ENCODE measurements around the gene WNT4.

Gene WNT4

GRCh38 chr1:22122273-22123070 is 20.4 kb downstream of the WNT4 start:
- H3K4me1 ChIP-seq (ENCODE audit: insufficient read depth, low read length) = no peaks in the 10 kb centered on the region
- H3K4me3 ChIP-seq (ENCODE audit: low read depth in 1 of 2, low read length in 2 of 2) = no peak overlapping the region
- no peak; the same call in 2 of the 3 replicates for ATAC-seq (ENCODE audit: insufficient read depth, low read depth)
- no peak for TF ChIP-seq CTCF (IDR thresholded peaks at IDR 0.05; ENCODE audit: borderline replicate concordance, extremely low read depth, low read length, poor library complexity, severe bottlenecking)
- TF ChIP-seq EZH2 (IDR thresholded peaks at IDR 0.05; ENCODE audit: borderline replicate concordance, low read depth, low read length, severe bottlenecking) = no peak
- H3K79me2 ChIP-seq (ENCODE audit: insufficient read depth, low read length) = no peaks in the 10 kb centered on the region
- DNase-seq = no peak
- no peak overlapping the region for H2AFZ ChIP-seq (ENCODE audit: low read depth, low read length)
- no peaks in the 10 kb centered on the region for H3K9me3 ChIP-seq (ENCODE audit: insufficient read depth, low read length, severe bottlenecking)
- H3K4me2 ChIP-seq (ENCODE audit: insufficient read depth, low read length) = no peak overlapping the region
- H4K20me1 ChIP-seq (ENCODE audit: insufficient read depth, low read length) = peaks cover 60% of the 10 kb centered on the region
- no peaks in the 10 kb centered on the region for H3K27me3 ChIP-seq (ENCODE audit: insufficient read depth, low read length, poor library complexity)
- H3K9ac ChIP-seq (ENCODE audit: low read depth, low read length) = no peak overlapping the region
- peaks cover 24% of the 10 kb centered on the region for H3K36me3 ChIP-seq (ENCODE audit: insufficient read depth, low read length)
- no peak overlapping the region for H3K27ac ChIP-seq (ENCODE audit: low read length)

GRCh38 chr1:22121421-22121911 is 21.4 kb downstream of the WNT4 start:
- peaks cover 24% of the 10 kb centered on the region for H3K36me3 ChIP-seq (ENCODE audit: insufficient read depth, low read length)
- no peak overlapping the region for H3K4me2 ChIP-seq (ENCODE audit: insufficient read depth, low read length)
- H3K4me3 ChIP-seq (ENCODE audit: low read depth in 1 of 2, low read length in 2 of 2) = no peak overlapping the region
- no peaks in the 10 kb centered on the region for H3K9me3 ChIP-seq (ENCODE audit: insufficient read depth, low read length, severe bottlenecking)
- H4K20me1 ChIP-seq (ENCODE audit: insufficient read depth, low read length) = peaks cover 63% of the 10 kb centered on the region
- no peaks in the 10 kb centered on the region for H3K27me3 ChIP-seq (ENCODE audit: insufficient read depth, low read length, poor library complexity)
- no peaks in the 10 kb centered on the region for H3K4me1 ChIP-seq (ENCODE audit: insufficient read depth, low read length)
- H2AFZ ChIP-seq (ENCODE audit: low read depth, low read length) = no peak overlapping the region
- ATAC-seq (ENCODE audit: insufficient read depth, low read depth) = no peak
- H3K27ac ChIP-seq (ENCODE audit: low read length) = no peak overlapping the region
- TF ChIP-seq CTCF (IDR thresholded peaks at IDR 0.05; ENCODE audit: borderline replicate concordance, extremely low read depth, low read length, poor library complexity, severe bottlenecking) = no peak
- no peak for TF ChIP-seq EZH2 (IDR thresholded peaks at IDR 0.05; ENCODE audit: borderline replicate concordance, low read depth, low read length, severe bottlenecking)
- H3K79me2 ChIP-seq (ENCODE audit: insufficient read depth, low read length) = no peaks in the 10 kb centered on the region
- H3K9ac ChIP-seq (ENCODE audit: low read depth, low read length) = no peak overlapping the region
- no peak for DNase-seq

GRCh38 chr1:22120469-22120790 is 22.5 kb downstream of the WNT4 start:
- no peak overlapping the region for H3K27ac ChIP-seq (ENCODE audit: low read length)
- H2AFZ ChIP-seq (ENCODE audit: low read depth, low read length) = no peak overlapping the region
- H3K4me3 ChIP-seq (ENCODE audit: low read depth in 1 of 2, low read length in 2 of 2) = no peak overlapping the region
- TF ChIP-seq CTCF (IDR thresholded peaks at IDR 0.05; ENCODE audit: borderline replicate concordance, extremely low read depth, low read length, poor library complexity, severe bottlenecking) = no peak
- no peaks in the 10 kb centered on the region for H3K27me3 ChIP-seq (ENCODE audit: insufficient read depth, low read length, poor library complexity)
- H3K36me3 ChIP-seq (ENCODE audit: insufficient read depth, low read length) = peaks cover 26% of the 10 kb centered on the region
- H3K79me2 ChIP-seq (ENCODE audit: insufficient read depth, low read length) = no peaks in the 10 kb centered on the region
- no peaks in the 10 kb centered on the region for H3K9me3 ChIP-seq (ENCODE audit: insufficient read depth, low read length, severe bottlenecking)
- DNase-seq (no peak), ATAC-seq (ENCODE audit: insufficient read depth, low read depth) (peak; percentile 3; the same call in 1 of the 3 replicates)
- no peak overlapping the region for H3K4me2 ChIP-seq (ENCODE audit: insufficient read depth, low read length)
- no peak overlapping the region for H3K9ac ChIP-seq (ENCODE audit: low read depth, low read length)
- no peaks in the 10 kb centered on the region for H3K4me1 ChIP-seq (ENCODE audit: insufficient read depth, low read length)
- H4K20me1 ChIP-seq (ENCODE audit: insufficient read depth, low read length) = peaks cover 65% of the 10 kb centered on the region

Data from DND-41 (cell line).